ENCODE measurements around the gene DDT. TPM values are rescaled to one million over a fixed set of nuclear protein-coding genes. Genes with fewer than 3 reads are reported as not detected.
"Not testable (repeated sequence)": the region's sequence is repeated elsewhere in the genome, so short reads cannot be mapped to it uniquely, and the experiment has no call there.

Gene DDT
- total RNA-seq, 4 donors from 2014 or later, result 107 to 168 (median 143) TPM

- peak in 1 of 3 donors; percentile 65 for TF ChIP-seq CTCF (IDR thresholded peaks at IDR 0.05)
- ATAC-seq (ENCODE audit: low FRiP score) (peak; percentile 42), DNase-seq (ENCODE audit: low spot score) (peak; percentile 93)
Measured at GRCh38 chr22:23956301-23956900, 17.8 kb downstream of the DDT start.

- ATAC-seq (ENCODE audit: low FRiP score); DNase-seq (ENCODE audit: low spot score): not testable (repeated sequence)
Measured at GRCh38 chr22:23955886-23956285, 18.4 kb downstream of the DDT start.

- not testable (repeated sequence) for ATAC-seq (ENCODE audit: low FRiP score); DNase-seq (ENCODE audit: low spot score)
Measured at GRCh38 chr22:23954991-23955305, 19.3 kb downstream of the DDT start.

- not testable (repeated sequence) for DNase-seq (ENCODE audit: low spot score); ATAC-seq (ENCODE audit: low FRiP score)
Measured at GRCh38 chr22:23954193-23954990, 19.8 kb downstream of the DDT start.

GRCh38 chr22:23953485-23953884 is 20.8 kb downstream of the DDT start:
- ATAC-seq (ENCODE audit: low FRiP score); DNase-seq (ENCODE audit: low spot score): not testable (repeated sequence)

- DNase-seq (ENCODE audit: low spot score); ATAC-seq (ENCODE audit: low FRiP score): not testable (repeated sequence)
Measured at GRCh38 chr22:23952794-23953405, 21.3 kb downstream of the DDT start.

- DNase-seq (ENCODE audit: low spot score), result not testable (repeated sequence)
Measured at GRCh38 chr22:23951383-23951782, 22.9 kb downstream of the DDT start.

GRCh38 chr22:23949764-23950163 is 24.5 kb downstream of the DDT start:
- ATAC-seq (ENCODE audit: low FRiP score); DNase-seq (ENCODE audit: low spot score): not testable (repeated sequence)

More at GRCh38 chr22:23951383-23951782, 22.9 kb downstream of the DDT start:
- ATAC-seq (ENCODE audit: low FRiP score), result peak; percentile 51

GRCh38 chr22:23947391-23947790 is 26.9 kb downstream of the DDT start:
- ATAC-seq (ENCODE audit: low FRiP score); DNase-seq (ENCODE audit: low spot score): not testable (repeated sequence)

GRCh38 chr22:23940166-23940565 is 34.1 kb downstream of the DDT start:
- ATAC-seq (ENCODE audit: low FRiP score), result peak; percentile 70
- not testable (repeated sequence) for DNase-seq (ENCODE audit: low spot score)

GRCh38 chr22:23939017-23939357 is 35.3 kb downstream of the DDT start:
- TF ChIP-seq CTCF (IDR thresholded peaks at IDR 0.05), result no peak

GRCh38 chr22:23938328-23939016 is 35.8 kb downstream of the DDT start:
- ATAC-seq (ENCODE audit: low FRiP score), result no peak
- no peak for DNase-seq (ENCODE audit: low spot score)
- TF ChIP-seq CTCF (IDR thresholded peaks at IDR 0.05), result no peak

More at GRCh38 chr22:23939017-23939357, 35.3 kb downstream of the DDT start:
- ATAC-seq (ENCODE audit: low FRiP score) (no peak), DNase-seq (ENCODE audit: low spot score) (no peak)
